SU-DHL-6 (cell line): ENCODE results near the gene GASK1B.

ENCODE experiments used
- EZH2phosphoT487 ChIP-seq: fragments of 200-600 bp; sonication (generic), shearing (Covaris generic); conservative IDR thresholded peaks from 2 replicates; pipeline ENCODE4 v1.6.1; 2018; ENCODE audit warnings: mild to moderate bottlenecking, antibody characterized with exemption, low read length, moderate library complexity, mixed read lengths
- TF ChIP-seq, protein P1 (sequence below): fragments of 200-600 bp; sonication (generic); IDR thresholded peaks from one replicate; pipeline ENCODE4 v1.5.1; 2017; ENCODE audit warnings: antibody characterized with exemption, mild to moderate bottlenecking, low read length, moderate library complexity; ENCODE audit not compliant: insufficient read depth, poor library complexity, severe bottlenecking

DNA sequence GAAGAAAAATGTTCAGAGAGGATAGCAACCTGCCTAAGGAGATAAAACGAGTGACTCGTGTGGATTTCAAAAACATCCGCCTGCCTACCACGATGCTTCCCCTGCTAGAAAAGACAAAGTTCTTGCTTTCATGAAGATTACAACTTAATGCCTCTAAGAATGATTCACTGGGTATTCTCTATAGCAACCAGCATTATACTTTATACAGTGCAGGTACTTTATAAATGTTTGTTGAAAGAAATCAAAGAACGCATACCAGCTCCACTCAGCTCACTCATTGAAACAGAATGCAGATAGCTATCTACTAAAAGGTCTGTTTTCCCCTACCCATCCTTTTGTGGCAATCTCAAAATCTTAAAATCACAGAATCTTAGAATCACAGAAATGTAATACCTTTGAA is 33.7 kb downstream of the GASK1B start:
- TF ChIP-seq, protein P1, sequence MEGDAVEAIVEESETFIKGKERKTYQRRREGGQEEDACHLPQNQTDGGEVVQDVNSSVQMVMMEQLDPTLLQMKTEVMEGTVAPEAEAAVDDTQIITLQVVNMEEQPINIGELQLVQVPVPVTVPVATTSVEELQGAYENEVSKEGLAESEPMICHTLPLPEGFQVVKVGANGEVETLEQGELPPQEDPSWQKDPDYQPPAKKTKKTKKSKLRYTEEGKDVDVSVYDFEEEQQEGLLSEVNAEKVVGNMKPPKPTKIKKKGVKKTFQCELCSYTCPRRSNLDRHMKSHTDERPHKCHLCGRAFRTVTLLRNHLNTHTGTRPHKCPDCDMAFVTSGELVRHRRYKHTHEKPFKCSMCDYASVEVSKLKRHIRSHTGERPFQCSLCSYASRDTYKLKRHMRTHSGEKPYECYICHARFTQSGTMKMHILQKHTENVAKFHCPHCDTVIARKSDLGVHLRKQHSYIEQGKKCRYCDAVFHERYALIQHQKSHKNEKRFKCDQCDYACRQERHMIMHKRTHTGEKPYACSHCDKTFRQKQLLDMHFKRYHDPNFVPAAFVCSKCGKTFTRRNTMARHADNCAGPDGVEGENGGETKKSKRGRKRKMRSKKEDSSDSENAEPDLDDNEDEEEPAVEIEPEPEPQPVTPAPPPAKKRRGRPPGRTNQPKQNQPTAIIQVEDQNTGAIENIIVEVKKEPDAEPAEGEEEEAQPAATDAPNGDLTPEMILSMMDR = no peak
- TF ChIP-seq EZH2phosphoT487 = no peak
